ENCODE measurements around the gene RRP15.

Gene RRP15, protein sequence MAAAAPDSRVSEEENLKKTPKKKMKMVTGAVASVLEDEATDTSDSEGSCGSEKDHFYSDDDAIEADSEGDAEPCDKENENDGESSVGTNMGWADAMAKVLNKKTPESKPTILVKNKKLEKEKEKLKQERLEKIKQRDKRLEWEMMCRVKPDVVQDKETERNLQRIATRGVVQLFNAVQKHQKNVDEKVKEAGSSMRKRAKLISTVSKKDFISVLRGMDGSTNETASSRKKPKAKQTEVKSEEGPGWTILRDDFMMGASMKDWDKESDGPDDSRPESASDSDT

GRCh38 chr1:218284917-218285635 lies at the start of gene RRP15:
Gene RRP15 (plus strand): TSS chr1:218285293. CDS start chr1:218285317, 24 bp downstream.
- H3K36me3 ChIP-seq (replicated peaks; ENCODE audit: low read depth, low read length): peaks cover 3% of the 10 kb centered on the region
- peak within 1 kb of the TSS; percentile 87 for H3K4me2 ChIP-seq (ENCODE audit: low read length)
- H2AFZ ChIP-seq (ENCODE audit: low read depth, low read length): peak within 1 kb of the TSS; percentile 99
- peak within 1 kb of the TSS; percentile 82 for H3K9ac ChIP-seq (ENCODE audit: low read length)
- no peaks in the 10 kb centered on the region for H3K9me3 ChIP-seq (ENCODE audit: insufficient read depth, low read length)
- peak within 1 kb of the TSS; percentile 50 for H3K27ac ChIP-seq (ENCODE audit: low read length)
- H4K20me1 ChIP-seq (ENCODE audit: insufficient read depth, low read length): peaks cover 7% of the 10 kb centered on the region; the same call in 1 of the 2 replicates
- no peaks in the 10 kb centered on the region for H3K27me3 ChIP-seq (ENCODE audit: low read depth, low read length)
- peaks cover 13% of the 10 kb centered on the region for H3K4me1 ChIP-seq (ENCODE audit: low read length)
- peaks cover 50% of the 10 kb centered on the region for H3K79me2 ChIP-seq (ENCODE audit: low read length)
- peak within 1 kb of the TSS; percentile 98 for H3K4me3 ChIP-seq (ENCODE audit: low read length)
- TF ChIP-seq, protein P1, sequence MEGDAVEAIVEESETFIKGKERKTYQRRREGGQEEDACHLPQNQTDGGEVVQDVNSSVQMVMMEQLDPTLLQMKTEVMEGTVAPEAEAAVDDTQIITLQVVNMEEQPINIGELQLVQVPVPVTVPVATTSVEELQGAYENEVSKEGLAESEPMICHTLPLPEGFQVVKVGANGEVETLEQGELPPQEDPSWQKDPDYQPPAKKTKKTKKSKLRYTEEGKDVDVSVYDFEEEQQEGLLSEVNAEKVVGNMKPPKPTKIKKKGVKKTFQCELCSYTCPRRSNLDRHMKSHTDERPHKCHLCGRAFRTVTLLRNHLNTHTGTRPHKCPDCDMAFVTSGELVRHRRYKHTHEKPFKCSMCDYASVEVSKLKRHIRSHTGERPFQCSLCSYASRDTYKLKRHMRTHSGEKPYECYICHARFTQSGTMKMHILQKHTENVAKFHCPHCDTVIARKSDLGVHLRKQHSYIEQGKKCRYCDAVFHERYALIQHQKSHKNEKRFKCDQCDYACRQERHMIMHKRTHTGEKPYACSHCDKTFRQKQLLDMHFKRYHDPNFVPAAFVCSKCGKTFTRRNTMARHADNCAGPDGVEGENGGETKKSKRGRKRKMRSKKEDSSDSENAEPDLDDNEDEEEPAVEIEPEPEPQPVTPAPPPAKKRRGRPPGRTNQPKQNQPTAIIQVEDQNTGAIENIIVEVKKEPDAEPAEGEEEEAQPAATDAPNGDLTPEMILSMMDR (IDR thresholded peaks at IDR 0.05; ENCODE audit: low read depth, low read length): no peak
- no peak for TF ChIP-seq EZH2phosphoT487 (IDR thresholded peaks at IDR 0.05; ENCODE audit: low read depth)

- Histone ChIP-seq H3K27me3 (ENCODE audit: low read depth, low read length) (no peaks in the 10 kb centered on the region), H3K79me2 (ENCODE audit: low read length) (no peaks in the 10 kb centered on the region), H3K4me1 (ENCODE audit: low read length) (peaks cover 5% of the 10 kb centered on the region), H4K20me1 (ENCODE audit: insufficient read depth, low read length) (no peaks in the 10 kb centered on the region), H3K9ac (ENCODE audit: low read length) (no peak overlapping the region), H3K9me3 (ENCODE audit: insufficient read depth, low read length) (no peaks in the 10 kb centered on the region), H3K4me3 (ENCODE audit: low read length) (no peak overlapping the region), H2AFZ (ENCODE audit: low read depth, low read length) (no peak overlapping the region), H3K4me2 (ENCODE audit: low read length) (no peak overlapping the region), H3K36me3 (replicated peaks; ENCODE audit: low read depth, low read length) (no peaks in the 10 kb centered on the region), H3K27ac (ENCODE audit: low read length) (no peak overlapping the region)
- no peak for TF ChIP-seq EZH2phosphoT487 (IDR thresholded peaks at IDR 0.05; ENCODE audit: low read depth)
- TF ChIP-seq, protein P1 (IDR thresholded peaks at IDR 0.05; ENCODE audit: low read depth, low read length): no peak
Measured at GRCh38 chr1:218242171-218242570, 42.9 kb upstream of the RRP15 start.

- H3K4me1 ChIP-seq (ENCODE audit: low read length): peaks cover 11% of the 10 kb centered on the region
Measured at GRCh38 chr1:218247339-218247738, 37.8 kb upstream of the RRP15 start.

More at GRCh38 chr1:218247339-218247738, 37.8 kb upstream of the RRP15 start:
- Histone ChIP-seq H3K9ac (ENCODE audit: low read length) (no peak overlapping the region), H3K27ac (ENCODE audit: low read length) (no peak overlapping the region), H4K20me1 (ENCODE audit: insufficient read depth, low read length) (no peaks in the 10 kb centered on the region), H3K9me3 (ENCODE audit: insufficient read depth, low read length) (no peaks in the 10 kb centered on the region), H3K4me3 (ENCODE audit: low read length) (no peak overlapping the region), H3K36me3 (replicated peaks; ENCODE audit: low read depth, low read length) (no peaks in the 10 kb centered on the region), H3K27me3 (ENCODE audit: low read depth, low read length) (peaks cover 16% of the 10 kb centered on the region; the same call in 1 of the 2 replicates), H2AFZ (ENCODE audit: low read depth, low read length) (no peak overlapping the region), H3K4me2 (ENCODE audit: low read length) (no peak overlapping the region), H3K79me2 (ENCODE audit: low read length) (no peaks in the 10 kb centered on the region)
- TF ChIP-seq, protein P1 (IDR thresholded peaks at IDR 0.05; ENCODE audit: low read depth, low read length): no peak
- TF ChIP-seq EZH2phosphoT487 (IDR thresholded peaks at IDR 0.05; ENCODE audit: low read depth): no peak
